ENCODE measurements around the gene JAK2. TPM values are rescaled to one million over a fixed set of nuclear protein-coding genes. Genes with fewer than 3 reads are reported as not detected.
A peak's percentile ranks its signal among the peaks of the same experiment; 100 is the strongest.
"Not testable (repeated sequence)": the region's sequence is repeated elsewhere in the genome, so short reads cannot be mapped to it uniquely, and the experiment has no call there.

JAK2 gene
- total RNA-seq, 3 donors from 2014 or later = 39.9 to 44.5 (median 41.6) TPM

- ATAC-seq = no peak
- no peak for DNase-seq
- Mint-ChIP-seq H3K4me3 (no peak overlapping the region), H3K27me3 (ENCODE audit: low read depth) (no peaks in the 10 kb centered on the region), H3K9me3 (peaks cover 1% of the 10 kb centered on the region), H3K36me3 (ENCODE audit: insufficient read depth) (peaks cover 6% of the 10 kb centered on the region), H3K4me1 (ENCODE audit: low read depth) (peaks cover 40% of the 10 kb centered on the region)
Observed at GRCh38 chr9:4986783-4987182, 1.7 kb downstream of the JAK2 start.

- no peak for ATAC-seq
- Mint-ChIP-seq H3K4me1 (ENCODE audit: low read depth) (peaks cover 33% of the 10 kb centered on the region), H3K4me3 (no peak overlapping the region), H3K9me3 (peaks cover 11% of the 10 kb centered on the region), H3K27me3 (ENCODE audit: low read depth) (no peaks in the 10 kb centered on the region), H3K36me3 (ENCODE audit: insufficient read depth) (peaks cover 18% of the 10 kb centered on the region)
- DNase-seq = peak; percentile 41
Observed at GRCh38 chr9:4987961-4988421, 2.9 kb downstream of the JAK2 start.

- Mint-ChIP-seq H3K36me3 (ENCODE audit: insufficient read depth) (peaks cover 45% of the 10 kb centered on the region), H3K4me1 (ENCODE audit: low read depth) (peaks cover 34% of the 10 kb centered on the region), H3K9me3 (peaks cover 16% of the 10 kb centered on the region), H3K4me3 (no peak overlapping the region), H3K27me3 (ENCODE audit: low read depth) (no peaks in the 10 kb centered on the region)
- ATAC-seq = no peak
- no peak for DNase-seq
Observed at GRCh38 chr9:4992872-4993271, 7.8 kb downstream of the JAK2 start.

DNA sequence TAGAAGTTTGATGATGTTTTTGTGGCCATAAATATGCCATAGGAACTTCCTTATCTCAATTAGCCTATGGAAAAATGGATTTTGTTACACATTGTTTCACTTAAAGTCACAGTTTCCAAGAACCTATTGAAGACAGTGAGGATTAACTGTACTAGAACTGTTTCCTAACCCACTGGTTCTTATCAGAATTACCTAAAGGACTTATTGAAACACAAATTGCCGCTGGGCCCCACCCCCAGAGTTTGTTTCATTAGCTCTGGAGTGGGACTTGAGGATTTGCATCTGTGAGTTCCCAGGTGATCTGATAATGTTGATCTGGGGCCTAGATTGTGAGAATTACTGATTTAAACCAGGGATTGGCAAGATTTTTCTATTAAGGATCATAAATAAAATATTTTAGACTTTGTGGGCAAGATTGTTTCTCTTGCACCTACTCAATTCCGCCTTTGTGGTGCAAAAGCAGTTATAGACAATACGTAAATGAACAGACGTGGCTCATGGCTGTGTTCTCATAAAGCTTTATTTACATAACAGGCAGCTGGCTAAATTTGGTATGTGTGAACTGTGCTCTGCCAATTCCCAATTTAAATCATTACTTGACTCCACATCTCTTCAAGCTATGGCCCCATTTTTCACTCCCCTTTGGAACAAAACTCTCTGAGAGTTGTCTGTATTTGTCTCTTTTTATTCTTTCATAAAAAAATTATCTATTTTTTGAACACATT, 9.3 kb downstream of the JAK2 start:
- Mint-ChIP-seq H3K4me3 (no peak overlapping the region), H3K27me3 (ENCODE audit: low read depth) (no peaks in the 10 kb centered on the region), H3K4me1 (ENCODE audit: low read depth) (peaks cover 37% of the 10 kb centered on the region), H3K36me3 (ENCODE audit: insufficient read depth) (peaks cover 48% of the 10 kb centered on the region), H3K9me3 (peaks cover 16% of the 10 kb centered on the region)
- no peak for ATAC-seq
- no peak for DNase-seq

DNA sequence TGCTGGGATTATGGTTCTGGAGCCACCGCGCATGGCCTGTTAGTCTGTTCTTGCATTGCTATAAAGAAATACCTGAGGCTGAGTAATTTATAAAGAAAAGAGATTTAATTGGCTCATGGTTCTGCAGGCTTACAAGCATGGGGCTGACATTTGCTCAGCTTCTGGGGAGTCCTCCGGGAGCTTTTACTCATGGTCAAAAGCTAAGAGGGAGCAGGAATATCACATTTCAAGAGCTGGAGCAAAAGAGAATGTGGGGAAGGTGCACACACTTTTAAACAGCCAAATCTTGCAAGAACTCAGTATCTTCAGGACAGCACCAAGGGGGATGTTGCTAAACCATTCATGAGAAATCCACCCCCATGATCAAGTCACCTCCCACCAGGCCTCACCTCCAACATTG, 12.1 kb downstream of the JAK2 start:
- no peak overlapping the region for H3K4me3 Mint-ChIP-seq
- H3K27me3 Mint-ChIP-seq (ENCODE audit: low read depth) = no peaks in the 10 kb centered on the region
- peaks cover 31% of the 10 kb centered on the region for H3K4me1 Mint-ChIP-seq (ENCODE audit: low read depth)
- ATAC-seq (no peak), DNase-seq (no peak)
- peaks cover 13% of the 10 kb centered on the region for H3K9me3 Mint-ChIP-seq
- peaks cover 59% of the 10 kb centered on the region for H3K36me3 Mint-ChIP-seq (ENCODE audit: insufficient read depth)

DNA sequence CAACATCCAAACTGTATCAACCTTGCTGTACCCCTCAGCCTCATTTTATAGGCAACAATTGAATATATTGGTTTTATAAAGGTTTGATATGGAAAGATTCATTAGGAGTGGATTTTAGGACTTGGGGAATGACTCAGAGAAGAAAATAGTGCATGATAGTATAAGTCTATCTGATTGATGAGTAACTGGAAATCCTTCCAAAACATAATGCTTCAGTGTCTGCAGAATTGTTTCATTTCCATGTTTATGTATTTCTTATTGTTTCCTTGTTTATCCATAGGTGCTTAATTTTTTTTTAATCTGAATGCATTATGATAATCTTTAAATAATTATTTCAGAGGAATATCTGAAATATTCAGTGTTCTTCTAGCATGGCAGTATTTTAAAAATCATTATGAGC, 12.6 kb downstream of the JAK2 start:
- ATAC-seq (no peak), DNase-seq (no peak)
- peaks cover 12% of the 10 kb centered on the region for H3K9me3 Mint-ChIP-seq
- H3K4me1 Mint-ChIP-seq (ENCODE audit: low read depth) = peaks cover 31% of the 10 kb centered on the region
- no peaks in the 10 kb centered on the region for H3K27me3 Mint-ChIP-seq (ENCODE audit: low read depth)
- H3K4me3 Mint-ChIP-seq = no peak overlapping the region
- peaks cover 55% of the 10 kb centered on the region for H3K36me3 Mint-ChIP-seq (ENCODE audit: insufficient read depth)

DNA sequence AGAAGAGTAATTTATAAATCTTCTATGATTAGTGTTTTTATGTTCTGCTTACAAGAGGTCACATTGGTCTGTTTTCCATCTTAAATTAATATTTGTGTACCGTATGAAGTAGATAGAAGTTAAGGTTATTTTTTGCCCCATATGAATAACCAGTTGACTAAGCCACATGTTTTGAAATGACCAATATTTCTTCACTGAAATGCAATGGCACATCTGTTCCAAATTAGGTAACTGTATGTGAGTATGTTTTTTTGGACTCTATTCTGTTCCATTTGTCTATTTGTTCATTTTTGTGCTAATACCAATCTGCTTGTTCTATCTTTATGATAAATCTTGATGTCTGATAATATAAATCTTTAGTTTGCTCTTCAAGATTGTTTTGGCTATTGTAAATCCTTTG, 17.7 kb downstream of the JAK2 start:
- peaks cover 7% of the 10 kb centered on the region for H3K4me1 Mint-ChIP-seq (ENCODE audit: low read depth)
- peaks cover 49% of the 10 kb centered on the region for H3K36me3 Mint-ChIP-seq (ENCODE audit: insufficient read depth)
- no peak overlapping the region for H3K4me3 Mint-ChIP-seq

DNA sequence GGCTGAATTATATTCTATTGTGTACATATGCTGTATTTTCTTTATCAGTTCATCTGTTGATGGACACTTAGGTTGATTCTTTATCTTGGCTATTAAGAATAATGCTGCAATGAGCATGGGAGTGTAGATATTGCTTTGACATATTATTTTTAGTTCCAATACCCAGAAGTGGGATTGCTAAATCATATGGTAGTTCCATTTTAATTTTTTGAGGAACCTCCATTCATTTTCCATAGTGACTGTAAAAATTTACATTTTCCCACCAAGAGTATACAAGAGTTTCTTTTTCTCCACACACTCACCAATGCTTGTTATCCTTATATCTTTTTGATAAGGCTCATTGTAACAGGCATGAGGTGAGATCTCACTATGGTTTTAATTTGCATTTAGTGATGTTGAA, 19.4 kb downstream of the JAK2 start:
- Mint-ChIP-seq H3K27me3 (ENCODE audit: low read depth) (no peaks in the 10 kb centered on the region), H3K36me3 (ENCODE audit: insufficient read depth) (peaks cover 47% of the 10 kb centered on the region), H3K4me1 (ENCODE audit: low read depth) (peaks cover 14% of the 10 kb centered on the region), H3K4me3 (no peak overlapping the region), H3K9me3 (peaks cover 11% of the 10 kb centered on the region)
- no peak for DNase-seq
- ATAC-seq = no peak

More for the DNA sequence above, 17.7 kb downstream of the JAK2 start:
- no peak for DNase-seq
- H3K27me3 Mint-ChIP-seq (ENCODE audit: low read depth) = no peaks in the 10 kb centered on the region
- H3K9me3 Mint-ChIP-seq = peaks cover 11% of the 10 kb centered on the region
- ATAC-seq = no peak

GRCh38 chr9:5008202-5008601, 23.1 kb downstream of the JAK2 start:
- Mint-ChIP-seq H3K4me3 (no peak overlapping the region), H3K9me3 (peaks cover 8% of the 10 kb centered on the region), H3K27me3 (ENCODE audit: low read depth) (no peaks in the 10 kb centered on the region), H3K4me1 (ENCODE audit: low read depth) (peaks cover 21% of the 10 kb centered on the region), H3K36me3 (ENCODE audit: insufficient read depth) (peaks cover 47% of the 10 kb centered on the region)
- DNase-seq (no peak), ATAC-seq (no peak)

GRCh38 chr9:5013374-5013773, 28.3 kb downstream of the JAK2 start:
- DNase-seq = no peak
- peaks cover 16% of the 10 kb centered on the region for H3K4me1 Mint-ChIP-seq (ENCODE audit: low read depth)
- no peaks in the 10 kb centered on the region for H3K27me3 Mint-ChIP-seq (ENCODE audit: low read depth)
- ATAC-seq = no peak
- peaks cover 11% of the 10 kb centered on the region for H3K9me3 Mint-ChIP-seq
- H3K36me3 Mint-ChIP-seq (ENCODE audit: insufficient read depth) = peaks cover 67% of the 10 kb centered on the region
- no peak overlapping the region for H3K4me3 Mint-ChIP-seq

GRCh38 chr9:5015934-5016333, 30.9 kb downstream of the JAK2 start:
- Mint-ChIP-seq H3K4me3 (no peak overlapping the region), H3K9me3 (peaks cover 23% of the 10 kb centered on the region), H3K4me1 (ENCODE audit: low read depth) (peaks cover 14% of the 10 kb centered on the region), H3K36me3 (ENCODE audit: insufficient read depth) (peaks cover 74% of the 10 kb centered on the region), H3K27me3 (ENCODE audit: low read depth) (no peaks in the 10 kb centered on the region)
- DNase-seq (no peak), ATAC-seq (no peak)

DNA sequence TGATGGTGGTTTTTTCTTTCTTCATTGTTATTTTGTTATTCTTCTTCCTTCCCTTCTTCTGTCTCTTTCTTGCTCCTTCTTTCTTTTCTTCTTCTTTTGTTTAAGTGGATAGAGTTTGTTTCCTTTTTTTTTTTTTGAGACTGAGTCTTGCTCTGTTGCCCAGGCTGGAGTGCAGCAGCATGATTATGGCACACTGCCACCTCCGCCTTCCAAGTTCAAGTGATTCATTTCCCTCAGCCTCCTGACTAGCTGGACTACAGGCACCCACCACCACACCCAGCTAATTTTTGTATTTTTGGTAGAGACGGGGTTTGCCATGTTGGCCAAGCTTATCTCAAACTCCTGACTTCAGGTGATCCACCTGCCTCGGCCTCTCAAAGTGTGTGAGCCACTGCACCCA, 40.3 kb downstream of the JAK2 start:
- peaks cover 64% of the 10 kb centered on the region for H3K36me3 Mint-ChIP-seq (ENCODE audit: insufficient read depth)
- no peaks in the 10 kb centered on the region for H3K9me3 Mint-ChIP-seq
- no peak for ATAC-seq

DNA sequence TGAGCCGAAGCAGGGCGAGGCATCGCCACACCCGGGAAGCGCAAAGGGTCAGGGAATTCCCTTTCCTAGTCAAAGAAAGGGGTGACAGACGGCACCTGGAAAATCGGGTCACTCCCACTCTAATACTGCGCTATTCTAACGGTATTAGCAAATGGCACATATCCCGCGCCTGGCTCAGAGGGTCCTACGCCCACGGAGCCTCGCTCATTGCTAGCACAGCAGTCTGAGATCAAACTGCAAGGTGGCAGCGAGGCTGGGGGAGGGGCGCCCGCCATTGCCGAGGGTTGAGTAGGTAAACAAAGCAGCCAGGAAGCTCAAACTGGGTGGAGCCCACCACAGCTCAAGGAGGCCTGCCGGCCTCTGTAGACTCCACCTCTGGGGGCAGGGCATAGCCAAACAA, 46.9 kb downstream of the JAK2 start:
- H3K4me3 Mint-ChIP-seq; ATAC-seq; DNase-seq; H3K27me3 Mint-ChIP-seq (ENCODE audit: low read depth); H3K9me3 Mint-ChIP-seq; H3K4me1 Mint-ChIP-seq (ENCODE audit: low read depth): not testable (repeated sequence)
- H3K36me3 Mint-ChIP-seq (ENCODE audit: insufficient read depth) = peaks cover 46% of the 10 kb centered on the region

More for the DNA sequence above, 40.3 kb downstream of the JAK2 start:
- H3K4me3 Mint-ChIP-seq = no peak overlapping the region
- peaks cover 18% of the 10 kb centered on the region for H3K4me1 Mint-ChIP-seq (ENCODE audit: low read depth)
- H3K27me3 Mint-ChIP-seq (ENCODE audit: low read depth) = no peaks in the 10 kb centered on the region
- DNase-seq = no peak

GRCh38 chr9:5040730-5041389, 55.8 kb downstream of the JAK2 start:
- no peak for ATAC-seq
- H3K4me3 Mint-ChIP-seq = no peak overlapping the region
- H3K4me1 Mint-ChIP-seq (ENCODE audit: low read depth) = no peaks in the 10 kb centered on the region
- peaks cover 40% of the 10 kb centered on the region for H3K36me3 Mint-ChIP-seq (ENCODE audit: insufficient read depth)
- DNase-seq = no peak
- H3K9me3 Mint-ChIP-seq = no peaks in the 10 kb centered on the region
- H3K27me3 Mint-ChIP-seq (ENCODE audit: low read depth) = no peaks in the 10 kb centered on the region

All from activated T-cell treated with anti-CD3 and anti-CD28 coated beads, Interleukin-2, amount 50 U/mL, for 4 hours (primary cell).